K562 (cell line): ENCODE measurements around the gene C1QTNF2. TPM values are rescaled to one million over a fixed set of nuclear protein-coding genes. Genes with fewer than 3 reads are reported as not detected.
A peak's percentile ranks its signal among the peaks of the same experiment; 100 is the strongest.
"Not testable (repeated sequence)": the region's sequence is repeated elsewhere in the genome, so short reads cannot be mapped to it uniquely, and the experiment has no call there.

Experiments used
- ATAC-seq: fragments of 200-7000 bp; cut with Tn5 transposase; 3 replicates; pipeline ENCODE4 v1.9.1; 2020; ENCODE audit warnings: moderate library complexity
- BruUV-seq: library from RNA; stranded (reverse); fragments of 400-500 nt; replicated peaks from 2 replicates; lab custom pipeline; 2021; lab: Mats Ljungman, UMichigan
- CTCF ChIA-PET: fragments of 300-600 bp; formaldehyde crosslinking; extraction: SDS; loops from one replicate; lab custom pipeline; 2021; ENCODE audit warnings: low intra/inter-chr PET ratio; lab: Yijun Ruan, JAX
- POLR2A ChIA-PET: fragments of 300-600, 350-650 bp; sonication (Branson Sonifier 250); formaldehyde crosslinking; extraction: SDS; loops from one replicate; lab custom pipeline; 2021; ENCODE audit warnings: antibody characterized with exemption, inconsistent platforms; lab: Yijun Ruan, JAX
- DNase-seq, 4 experiments: peaks; one replicate each; pipeline versions ENCODE4 v3.0.0 to v3.0.0-alpha.2; 2011 to 2018; ENCODE audit warnings: low spot score in 3 of 4, mixed read lengths in 3 of 4; ENCODE audit errors: extremely low read depth in 1 of 4
- FAIRE-seq: peaks from 2 replicates; lab custom pipeline; 2011; peaks lifted over from hg19 to GRCh38; lab: Jason Lieb, UNC
- H2AFZ ChIP-seq: 2 replicates; pipeline ENCODE4 v1.6.0; 2011; ENCODE audit warnings: low read depth, low read length, control low read depth, inconsistent platforms
- H3K27ac ChIP-seq: fragments of 200-600 bp; 3 replicates; pipeline ENCODE4 v1.8.0; 2011; ENCODE audit warnings: low read depth, mild to moderate bottlenecking, control low read depth, inconsistent platforms, low read length, moderate library complexity, mixed read lengths; ENCODE audit errors: extremely low read depth
- H3K27me3 ChIP-seq, 2 experiments: fragments of 300-600 bp in 1 of 2; 2 replicates in 1 of 2; 3 replicates in 1 of 2; pipeline versions ENCODE4 v1.6.0 to v1.8.0; 2011; ENCODE audit warnings: inconsistent platforms in 2 of 2, low read length in 2 of 2, mild to moderate bottlenecking in 1 of 2, mixed read lengths in 1 of 2, moderate library complexity in 1 of 2; ENCODE audit not compliant: control insufficient read depth in 2 of 2, insufficient read depth in 2 of 2
- H3K36me3 ChIP-seq: fragments of 300-600 bp; 3 replicates; pipeline ENCODE4 v1.8.0; 2011; ENCODE audit warnings: mild to moderate bottlenecking, low read length, inconsistent platforms; ENCODE audit not compliant: control insufficient read depth, insufficient read depth
- H3K4me1 ChIP-seq, 2 experiments: fragments of 200-600 bp in 1 of 2; replicated peaks in 1 of 2; 2 replicates in 1 of 2; 3 replicates in 1 of 2; pipeline versions ENCODE4 v1.5.1 to v1.8.0; 2011; ENCODE audit warnings: inconsistent platforms in 2 of 2, low read length in 2 of 2, mild to moderate bottlenecking in 1 of 2, mixed read lengths in 1 of 2, moderate library complexity in 1 of 2; ENCODE audit not compliant: control insufficient read depth in 2 of 2, insufficient read depth in 2 of 2
- H3K4me2 ChIP-seq: 2 replicates; pipeline ENCODE4 v1.6.1; 2011; ENCODE audit warnings: low read length, control low read depth, inconsistent platforms, mixed read lengths; ENCODE audit not compliant: insufficient read depth
- H3K4me3 ChIP-seq: fragments of 200-600 bp; sonication (generic), shearing (Covaris generic); 2 replicates; pipeline ENCODE4 v1.5.1; 2016; ENCODE audit warnings: control low read depth, inconsistent platforms
- H3K79me2 ChIP-seq: fragments of 200-600 bp; 3 replicates; pipeline ENCODE4 v1.8.0; 2011; ENCODE audit warnings: low read length, inconsistent platforms; ENCODE audit not compliant: control insufficient read depth, insufficient read depth
- H3K9ac ChIP-seq, 2 experiments: 2 replicates each; pipeline versions ENCODE4 v1.6.0 to v1.6.1; 2011; ENCODE audit warnings: low read depth in 2 of 2, low read length in 2 of 2, control low read depth in 1 of 2, inconsistent platforms in 1 of 2, mild to moderate bottlenecking in 1 of 2, mixed read lengths in 1 of 2; ENCODE audit not compliant: insufficient read depth in 1 of 2
- H3K9me1 ChIP-seq: one replicate; pipeline ENCODE4 v1.6.0; 2011; ENCODE audit warnings: inconsistent platforms, mild to moderate bottlenecking, low read length, moderate library complexity; ENCODE audit not compliant: control insufficient read depth, insufficient read depth
- H3K9me3 ChIP-seq: replicated peaks from 2 replicates; pipeline ENCODE4 v1.5.1; 2011; ENCODE audit warnings: low read depth, low read length, inconsistent platforms; ENCODE audit not compliant: control insufficient read depth, insufficient read depth
- H4K20me1 ChIP-seq: replicated peaks from 2 replicates; pipeline ENCODE4 v1.6.1; 2011; ENCODE audit warnings: low read length, inconsistent platforms, mixed read lengths; ENCODE audit not compliant: control insufficient read depth, insufficient read depth
- ARID1B ChIP-seq: fragments of 450-650 bp; IDR thresholded peaks from 2 replicates; pipeline ENCODE4 v1.6.1; 2016; ENCODE audit warnings: antibody characterized with exemption, mild to moderate bottlenecking, inconsistent platforms
- BRF2 ChIP-seq: IDR thresholded peaks from 3 replicates; pipeline ENCODE4 v1.6.1; 2011; ENCODE audit warnings: borderline replicate concordance, mild to moderate bottlenecking; ENCODE audit not compliant: insufficient read length, insufficient read depth
- CBFA2T2 ChIP-seq: fragments of 450-650 bp; conservative IDR thresholded peaks from 2 replicates; pipeline ENCODE4 v1.6.1; 2017; ENCODE audit warnings: mild to moderate bottlenecking
- CBFA2T3 ChIP-seq: fragments of 450-650 bp; IDR thresholded peaks from 2 replicates; pipeline ENCODE4 v1.6.1; 2017
- CHD1 ChIP-seq: fragments of 200-600 bp; sonication (generic); IDR thresholded peaks from one replicate; pipeline ENCODE4 v1.6.1; 2012; ENCODE audit warnings: mild to moderate bottlenecking, moderate library complexity, low read length, inconsistent platforms
- ESRRB ChIP-seq: fragments of 250-450 bp; sonication (Bioruptor Pico); IDR thresholded peaks from 2 replicates; pipeline ENCODE4 v1.5.0; 2020; ENCODE audit warnings: mild to moderate bottlenecking, moderate library complexity, borderline replicate concordance
- FOSL1 ChIP-seq: fragments of 200-800 bp; sonication (Bioruptor generic); conservative IDR thresholded peaks from 2 replicates; pipeline ENCODE4 v1.6.1; 2016; ENCODE audit warnings: missing genetic modification characterization, missing compliant biosample characterization
- SMARCA4 ChIP-seq: fragments of 450-650 bp; IDR thresholded peaks from 2 replicates; pipeline ENCODE4 v1.6.1; 2016
- STAG1 ChIP-seq: sonication (generic); formaldehyde crosslinking; IDR thresholded peaks from 2 replicates; pipeline ENCODE4 v1.5.0; 2020; ENCODE audit warnings: missing genetic modification reagents, borderline replicate concordance
- TAL1 ChIP-seq: fragments of 450-650 bp; IDR thresholded peaks from 2 replicates; pipeline ENCODE4 v1.6.1; 2016; ENCODE audit warnings: mild to moderate bottlenecking
- TEAD4 ChIP-seq, 2 experiments: sonication (generic) in 1 of 2; formaldehyde crosslinking in 1 of 2; IDR thresholded peaks; 2 replicates each; pipeline versions ENCODE4 v1.6.1 to v1.8.0; 2012 to 2022; ENCODE audit warnings: borderline replicate concordance in 1 of 2, inconsistent platforms in 1 of 2, low read length in 1 of 2, mild to moderate bottlenecking in 1 of 2, missing genetic modification reagents in 1 of 2
- WGBS: fragments of 100-300 bp; shearing (Covaris generic); methylation state at CpG from one replicate; pipeline ENCODE4 v1.1.6; 2016; ENCODE audit warnings: low coverage, mixed read lengths; ENCODE audit not compliant: insufficient coverage; ENCODE audit errors: missing lambda C conversion rate; 5-methylcytosine and 5-hydroxymethylcytosine counted together
- in situ Hi-C: fragments of 300-500 bp; cut with MboI; formaldehyde crosslinking; loops from 4 replicates; pipeline ENCODE4 v1.15.0; 2018; ENCODE audit warnings: inconsistent platforms, mixed read lengths
- intact Hi-C: fragments of 100-400 bp; cut with micrococcal nuclease; formaldehyde crosslinking; loops from 2 replicates; pipeline ENCODE4 v1.14.2; 2022
- polyA plus RNA-seq, 8 experiments: library from polyadenylated mRNA; depleted of rRNA in 4 of 8; stranded (reverse) in 5 of 8; unstranded in 3 of 8; fragments of >200 nt; fragmentation: Nextera tagmentation in 2 of 8; fragmentation: Illumina TruSeq in 1 of 8; extraction: Ambion mirVana in 2 of 8; extraction: Trizol in 1 of 8; gene quantifications; 2 replicates each; pipeline versions ENCODE4 v1.2.1 to v1.2.3, GENCODE V29; 2011 to 2014; ENCODE audit warnings: inconsistent platforms in 1 of 8, missing spikeins in 1 of 8
- total RNA-seq, 7 experiments: library from RNA; depleted of rRNA in 6 of 7; stranded (reverse); fragments of >200 nt in 6 of 7; fragmentation: Illumina TruSeq in 2 of 7; extraction: Trizol in 2 of 7; gene quantifications; 2 replicates each; pipeline versions ENCODE4 v1.2.1 to v1.2.3, GENCODE V29; 2011 to 2021; ENCODE audit warnings: low replicate concordance in 1 of 7
- TF ChIP-seq, protein P1 (sequence below): fragments of 250-450 bp; sonication (Bioruptor Pico); IDR thresholded peaks from 2 replicates; pipeline ENCODE4 v1.8.0; 2021; ENCODE audit warnings: moderate library complexity, mild to moderate bottlenecking, inconsistent platforms

C1QTNF2 gene
- total and polyA plus RNA-seq, 9 of the 15 experiments (the other 6 are each of a cell fraction or from before 2014, with no cell fraction given) = not detected

- FAIRE-seq, DNase-seq, H3K9me1 ChIP-seq, H3K27ac ChIP-seq, H3K27me3 ChIP-seq, H3K36me3 ChIP-seq, POLR2A ChIA-PET, H3K9me3 ChIP-seq, H2AFZ ChIP-seq, H3K4me3 ChIP-seq, H3K79me2 ChIP-seq, ATAC-seq, H3K9ac ChIP-seq, H3K4me2 ChIP-seq, H4K20me1 ChIP-seq, intact Hi-C loops, BruUV-seq, H3K4me1 ChIP-seq: not testable (repeated sequence)
- CTCF ChIA-PET = interaction anchor here (0.6 kb wide), 1 partner anchor 32 kb away, joined by 3 read pairs; no protein-coding TSS in a partner anchor
- in situ Hi-C loops = loop anchor here (10.0 kb wide), 1 partner anchor 316 kb away; no protein-coding TSS in a partner anchor
Measured at GRCh38 chr5:160340513-160340912, 29.9 kb downstream of the C1QTNF2 start.

DNA sequence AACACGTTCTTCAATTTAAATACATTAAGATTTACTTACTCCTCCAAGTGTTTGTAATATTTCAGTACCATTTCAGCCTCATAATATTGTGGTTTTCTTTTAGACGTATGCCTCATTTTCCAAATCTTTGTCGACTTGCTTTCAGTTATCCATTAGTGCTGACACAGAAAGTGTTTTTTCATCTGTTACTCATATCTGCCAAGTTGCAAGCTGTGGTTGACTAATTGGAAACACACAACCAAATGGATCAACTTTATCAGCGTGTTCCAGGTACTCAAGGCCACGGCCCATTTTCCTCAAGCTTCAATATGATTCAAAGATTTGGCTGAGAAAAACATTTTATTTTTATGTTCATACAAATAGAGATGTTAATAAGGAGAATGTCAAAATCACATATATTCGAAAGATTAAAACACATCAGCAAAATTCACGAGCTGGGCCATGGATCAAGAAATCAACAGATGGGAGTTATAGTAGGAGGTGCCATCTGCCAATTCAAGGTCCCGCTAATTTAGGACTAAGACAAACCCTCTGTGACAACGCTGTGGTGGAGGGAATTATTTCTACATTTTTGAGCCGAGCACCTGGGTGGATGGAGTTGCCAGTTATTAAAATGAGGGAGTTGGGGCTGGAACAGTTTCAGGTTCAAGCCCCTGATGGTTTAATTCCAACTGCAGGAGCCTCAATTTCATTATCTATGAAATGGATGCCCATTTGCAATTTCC is 30.9 kb downstream of the C1QTNF2 start:
- no peak for FAIRE-seq
- peak in 1 of 4 experiments; percentile 19 for DNase-seq
- Histone ChIP-seq H3K9me1 (no peaks in the 10 kb centered on the region), H3K36me3 (no peaks in the 10 kb centered on the region), H4K20me1 (no peaks in the 10 kb centered on the region), H3K27me3 (peaks cover 4 to 10% of the 10 kb centered on the region in 2 experiments; a peak in 3 of 5 replicates), H3K27ac (no peak overlapping the region), H3K4me1 (peaks cover 0 to 4% of the 10 kb centered on the region in 2 experiments; a peak in 4 of 5 replicates), H3K9ac (no peak overlapping the region), H3K79me2 (no peaks in the 10 kb centered on the region), H2AFZ (no peak overlapping the region), H3K4me3 (no peak overlapping the region), H3K4me2 (no peak overlapping the region), H3K9me3 (no peaks in the 10 kb centered on the region)
- CTCF ChIA-PET = no interaction called here
- WGBS = 5% methylated on average over 10 of the region's 10 CpGs
- no peak for ATAC-seq
- no TSS peak for BruUV-seq
- intact Hi-C loops (no loop called here), in situ Hi-C loops (loop anchor here (10.0 kb wide), 1 partner anchor 315 kb away; no protein-coding TSS in a partner anchor)
- POLR2A ChIA-PET = interaction anchor here (0.6 kb wide), 1 partner anchor 41 kb away, joined by 3 read pairs; no protein-coding TSS in a partner anchor
- TF ChIP-seq FOSL1 (tag) = peak; percentile 50
- TF ChIP-seq TAL1 = peak; percentile 50; the same call in 1 of the 2 replicates
- peak; percentile 65 for TF ChIP-seq TEAD4 (IDR thresholded peaks at IDR 0.05; ENCODE audit: low read length)
- TF ChIP-seq TEAD4 (CRISPR knock-in tag; IDR thresholded peaks at IDR 0.05; ENCODE audit: borderline replicate concordance) = no peak
- TF ChIP-seq CBFA2T2 = peak; percentile 61
- no peak for TF ChIP-seq BRF2
- TF ChIP-seq ARID1B = peak; percentile 65
- no peak for TF ChIP-seq CHD1
- TF ChIP-seq, protein P1, sequence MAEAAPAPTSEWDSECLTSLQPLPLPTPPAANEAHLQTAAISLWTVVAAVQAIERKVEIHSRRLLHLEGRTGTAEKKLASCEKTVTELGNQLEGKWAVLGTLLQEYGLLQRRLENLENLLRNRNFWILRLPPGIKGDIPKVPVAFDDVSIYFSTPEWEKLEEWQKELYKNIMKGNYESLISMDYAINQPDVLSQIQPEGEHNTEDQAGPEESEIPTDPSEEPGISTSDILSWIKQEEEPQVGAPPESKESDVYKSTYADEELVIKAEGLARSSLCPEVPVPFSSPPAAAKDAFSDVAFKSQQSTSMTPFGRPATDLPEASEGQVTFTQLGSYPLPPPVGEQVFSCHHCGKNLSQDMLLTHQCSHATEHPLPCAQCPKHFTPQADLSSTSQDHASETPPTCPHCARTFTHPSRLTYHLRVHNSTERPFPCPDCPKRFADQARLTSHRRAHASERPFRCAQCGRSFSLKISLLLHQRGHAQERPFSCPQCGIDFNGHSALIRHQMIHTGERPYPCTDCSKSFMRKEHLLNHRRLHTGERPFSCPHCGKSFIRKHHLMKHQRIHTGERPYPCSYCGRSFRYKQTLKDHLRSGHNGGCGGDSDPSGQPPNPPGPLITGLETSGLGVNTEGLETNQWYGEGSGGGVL (CRISPR knock-in tag) = no peak
- TF ChIP-seq CBFA2T3 = peak; percentile 79
- no peak for TF ChIP-seq STAG1 (CRISPR knock-in tag)
- 0 out of 2 replicates have a peak, but pooled peaks have one; percentile 33 for TF ChIP-seq SMARCA4
- TF ChIP-seq ESRRB (CRISPR knock-in tag) = no peak
